Right cardiac atrium (tissue), 5 donors: ENCODE measurements around the gene TYMS. TPM values are rescaled to one million over a fixed set of nuclear protein-coding genes. Genes with fewer than 3 reads are reported as not detected.
A peak's percentile ranks its signal among the peaks of the same experiment; 100 is the strongest.

Experiments
- ATAC-seq, 2 donors: fragments of 200-7000 bp; cut with Tn5 transposase; one replicate each; pipeline versions ENCODE4 v1.8.0 to v1.9.1; 2020; ENCODE audit warnings: moderate library complexity in 2 of 2, mild to moderate bottlenecking in 1 of 2
- DNase-seq, 3 donors: peaks; one replicate each; pipeline ENCODE4 v3.0.0-alpha.2; 2020
- H3K27ac ChIP-seq: one replicate; pipeline ENCODE4 v1.5.1; 2013; ENCODE audit warnings: mild to moderate bottlenecking, low read length, control low read depth, moderate library complexity
- H3K27me3 ChIP-seq: one replicate; pipeline ENCODE4 v1.6.1; 2013; ENCODE audit not compliant: control insufficient read depth, insufficient read depth
- H3K4me1 ChIP-seq: one replicate; pipeline ENCODE4 v1.6.1; 2013; ENCODE audit warnings: low read length; ENCODE audit not compliant: control insufficient read depth, insufficient read depth
- H3K4me3 ChIP-seq: one replicate; pipeline ENCODE4 v1.5.1; 2013; ENCODE audit warnings: low read length, control low read depth
- H3K9me3 ChIP-seq: one replicate; pipeline ENCODE4 v1.6.1; 2013; ENCODE audit warnings: low read length; ENCODE audit not compliant: control insufficient read depth
- WGBS: extraction: QIAGEN DNeasy Blood & Tissue Kit; methylation state at CpG from one replicate; pipeline ENCODE4 v1.1.7; 2013; 5-methylcytosine and 5-hydroxymethylcytosine counted together
- intact Hi-C, 4 donors: fragments of 100-400 bp; cut with DNase I; formaldehyde crosslinking; loops; one replicate each; pipeline versions ENCODE4 v1.11.0 to v1.14.0; 2022 to 2023
- polyA plus RNA-seq: library from polyadenylated mRNA; stranded (reverse); fragments of 200-250 nt; gene quantifications from one replicate; pipeline ENCODE4 v1.2.3, GENCODE V29; 2013
- total RNA-seq, 4 donors: library from RNA; stranded (reverse); fragmentation: NEBNext Ultra II Directional; extraction: Animal tissue kit (Norgen Biotek cat#: 25700); gene quantifications; one replicate each; pipeline ENCODE4 v1.2.1, GENCODE V29; 2021
- donor health status: healthy with polysubstance abuse.
- donor health status: DM: no; HTN: yes; CAD: no.
- donor health status: DM: no; HTN: no; CAD: no.
- donor health status: DM: no; HTN: yes; CAD: no; lungs with severe emphysema.
- donor health status: DM: yes; HTN: yes; CAD: no.

The TYMS gene
- total and polyA plus RNA-seq, 5 donors = 1.4 to 6.6 (median 2.0) TPM

GRCh38 chr18:692824-693223, 35.4 kb downstream of the TYMS start:
- intact Hi-C loops = no loop called here
- 78% methylated on average over 6 of the region's 6 CpGs for WGBS
- peak overlapping the region; percentile 46 for H3K27ac ChIP-seq
- no peaks in the 10 kb centered on the region for H3K27me3 ChIP-seq
- H3K9me3 ChIP-seq = no peaks in the 10 kb centered on the region
- H3K4me3 ChIP-seq = no peak overlapping the region
- no peaks in the 10 kb centered on the region for H3K4me1 ChIP-seq
- DNase-seq = no peak
- ATAC-seq = no peak

- Histone ChIP-seq H3K4me1 (no peaks in the 10 kb centered on the region), H3K9me3 (no peaks in the 10 kb centered on the region), H3K27me3 (no peaks in the 10 kb centered on the region), H3K4me3 (no peak overlapping the region), H3K27ac (no peak overlapping the region)
- WGBS = 51% methylated on average over 8 of the region's 8 CpGs
- intact Hi-C loops = no loop called here
- ATAC-seq (peak; percentile 51 to 56), DNase-seq (peak in 1 of 3 donors; percentile 64)
Measured at GRCh38 chr18:693466-694187, 36.2 kb downstream of the TYMS start.

GRCh38 chr18:697012-697411, 39.6 kb downstream of the TYMS start:
- WGBS = 97% methylated on average over 4 of the region's 4 CpGs
- no peaks in the 10 kb centered on the region for H3K9me3 ChIP-seq
- no peaks in the 10 kb centered on the region for H3K27me3 ChIP-seq
- H3K4me1 ChIP-seq = no peaks in the 10 kb centered on the region
- ATAC-seq = no peak
- no peak overlapping the region for H3K4me3 ChIP-seq
- no peak overlapping the region for H3K27ac ChIP-seq
- DNase-seq = no peak
- intact Hi-C loops = no loop called here

GRCh38 chr18:697800-698199, 40.3 kb downstream of the TYMS start:
- no peak for ATAC-seq
- H3K27ac ChIP-seq = no peak overlapping the region
- no peaks in the 10 kb centered on the region for H3K27me3 ChIP-seq
- DNase-seq = no peak
- H3K4me1 ChIP-seq = no peaks in the 10 kb centered on the region
- 81% methylated on average over 10 of the region's 10 CpGs for WGBS
- intact Hi-C loops = no loop called here
- no peaks in the 10 kb centered on the region for H3K9me3 ChIP-seq
- no peak overlapping the region for H3K4me3 ChIP-seq

- Histone ChIP-seq H3K9me3 (no peaks in the 10 kb centered on the region), H3K4me1 (no peaks in the 10 kb centered on the region), H3K27me3 (no peaks in the 10 kb centered on the region), H3K27ac (no peak overlapping the region), H3K4me3 (no peak overlapping the region)
- ATAC-seq (peak in 1 of 2 donors; percentile 22), DNase-seq (no peak)
- intact Hi-C loops = loop anchor here in 1 of 4 donors (10.0 kb wide), 1 partner anchor 79 kb away; no protein-coding TSS in a partner anchor
- 80% methylated on average over 8 of the region's 8 CpGs for WGBS
Measured at GRCh38 chr18:703213-703967, 45.9 kb downstream of the TYMS start.

- peaks cover 7% of the 10 kb centered on the region for H3K4me1 ChIP-seq
- H3K4me3 ChIP-seq = no peak overlapping the region
- 87% methylated on average over 8 of the region's 8 CpGs for WGBS
- no peaks in the 10 kb centered on the region for H3K27me3 ChIP-seq
- no peak overlapping the region for H3K27ac ChIP-seq
- ATAC-seq (no peak), DNase-seq (no peak)
- intact Hi-C loops = loop anchor here in 1 of 4 donors (10.0 kb wide), 1 partner anchor 82 kb away; no protein-coding TSS in a partner anchor
- H3K9me3 ChIP-seq = no peaks in the 10 kb centered on the region
Measured at GRCh38 chr18:706405-706804, 49.0 kb downstream of the TYMS start.

GRCh38 chr18:708096-708495, 50.6 kb downstream of the TYMS start:
- 90% methylated on average over 10 of the region's 10 CpGs for WGBS
- no peak overlapping the region for H3K4me3 ChIP-seq
- H3K27me3 ChIP-seq = no peaks in the 10 kb centered on the region
- no peak overlapping the region for H3K27ac ChIP-seq
- no peaks in the 10 kb centered on the region for H3K9me3 ChIP-seq
- intact Hi-C loops = loop anchor here in 1 of 4 donors (10.0 kb wide), 1 partner anchor 83 kb away; no protein-coding TSS in a partner anchor
- H3K4me1 ChIP-seq = peaks cover 7% of the 10 kb centered on the region
- ATAC-seq = no peak
- no peak for DNase-seq

- H3K27ac ChIP-seq = no peak overlapping the region
- WGBS = 77% methylated on average over 1 of the region's 1 CpG
- H3K4me1 ChIP-seq = peaks cover 7% of the 10 kb centered on the region
- no peaks in the 10 kb centered on the region for H3K27me3 ChIP-seq
- H3K9me3 ChIP-seq = no peaks in the 10 kb centered on the region
- ATAC-seq = peak in 1 of 2 donors; percentile 15
- intact Hi-C loops = loop anchor here in 1 of 4 donors (10.0 kb wide), 1 partner anchor 85 kb away; no protein-coding TSS in a partner anchor
- no peak overlapping the region for H3K4me3 ChIP-seq
- DNase-seq = no peak
Measured at GRCh38 chr18:709771-710170, 52.3 kb downstream of the TYMS start.

GRCh38 chr18:710418-711300, 53.2 kb downstream of the TYMS start:
- intact Hi-C loops = no loop called here
- DNase-seq = no peak
- no peak overlapping the region for H3K27ac ChIP-seq
- H3K9me3 ChIP-seq = no peaks in the 10 kb centered on the region
- peaks cover 7% of the 10 kb centered on the region for H3K4me1 ChIP-seq
- H3K4me3 ChIP-seq = peak overlapping the region; percentile 74
- WGBS = 73% methylated on average over 3 of the region's 3 CpGs
- no peak for ATAC-seq
- no peaks in the 10 kb centered on the region for H3K27me3 ChIP-seq

GRCh38 chr18:711310-711656, 53.8 kb downstream of the TYMS start:
- H3K27ac ChIP-seq = peak overlapping the region; percentile 69
- no peaks in the 10 kb centered on the region for H3K9me3 ChIP-seq
- peak overlapping the region; percentile 74 for H3K4me3 ChIP-seq
- H3K27me3 ChIP-seq = no peaks in the 10 kb centered on the region
- DNase-seq = no peak
- intact Hi-C loops = no loop called here
- 7% methylated on average over 8 of the region's 8 CpGs for WGBS
- peaks cover 7% of the 10 kb centered on the region for H3K4me1 ChIP-seq
- ATAC-seq = peak; percentile 20 to 22
